22Rv1 (cell line): Measurements from ENCODE around the gene ACACB.

ENCODE experiments used
- CTCF ChIP-seq: fragments of 450-650 bp; IDR thresholded peaks from 2 replicates; pipeline ENCODE4 v1.5.1; 2017; ENCODE audit warnings: mild to moderate bottlenecking
- ZFX ChIP-seq: fragments of 450-650 bp; IDR thresholded peaks from 2 replicates; pipeline ENCODE4 v1.6.1; 2017; ENCODE audit warnings: antibody characterized with exemption, borderline replicate concordance

- TF ChIP-seq CTCF (no peak), ZFX (no peak)
Measured at GRCh38 chr12:109089683-109090082, 26.7 kb upstream of the ACACB start.
